OCI-LY1 (cell line): ENCODE measurements around the gene MAD1L1.

Experiments used
- H2AFZ ChIP-seq: fragments of 200-600 bp; sonication (generic), shearing (Covaris generic); 2 replicates; pipeline ENCODE4 v1.6.0; 2014; ENCODE audit warnings: antibody characterized with exemption, mild to moderate bottlenecking, low read length
- H3F3A ChIP-seq: fragments of 200-600 bp; sonication (generic), shearing (Covaris generic); 2 replicates; pipeline ENCODE4 v1.6.0; 2014; ENCODE audit warnings: mild to moderate bottlenecking, antibody characterized with exemption, low read length, moderate library complexity; ENCODE audit not compliant: insufficient read depth
- H3K27ac ChIP-seq: fragments of 200-600 bp; sonication (generic); 2 replicates; pipeline ENCODE4 v1.5.1; 2014; ENCODE audit warnings: low read length, mixed run types, mild to moderate bottlenecking, low read depth; ENCODE audit not compliant: poor library complexity, severe bottlenecking
- H3K27me3 ChIP-seq: fragments of 200-600 bp; sonication (generic); 2 replicates; pipeline ENCODE4 v1.6.0; 2014; ENCODE audit warnings: antibody characterized with exemption, mild to moderate bottlenecking, low read length, moderate library complexity; ENCODE audit not compliant: insufficient read depth
- H3K36me3 ChIP-seq: fragments of 200-600 bp; sonication (generic); 2 replicates; pipeline ENCODE4 v1.6.1; 2014; ENCODE audit warnings: mild to moderate bottlenecking, antibody characterized with exemption, low read length, moderate library complexity, mixed read lengths; ENCODE audit not compliant: insufficient read depth
- H3K4me1 ChIP-seq: fragments of 200-600 bp; sonication (generic); 2 replicates; pipeline ENCODE4 v1.5.1; 2014; ENCODE audit warnings: mild to moderate bottlenecking, low read length, moderate library complexity; ENCODE audit not compliant: insufficient read depth, severe bottlenecking
- H3K4me2 ChIP-seq: fragments of 200-600 bp; sonication (generic), shearing (Covaris generic); 2 replicates; pipeline ENCODE4 v1.6.1; 2014; ENCODE audit warnings: low read length
- H3K4me3 ChIP-seq: fragments of 200-600 bp; sonication (generic); 2 replicates; pipeline ENCODE4 v1.5.1; 2014; ENCODE audit warnings: low read length, low read depth, mild to moderate bottlenecking, mixed read lengths; ENCODE audit not compliant: poor library complexity, severe bottlenecking
- H3K79me2 ChIP-seq: fragments of 200-600 bp; shearing (Covaris generic); 2 replicates; pipeline ENCODE4 v1.6.1; 2016; ENCODE audit warnings: mixed run types, low read length, mixed read lengths; ENCODE audit not compliant: insufficient read depth
- H3K9ac ChIP-seq: fragments of 200-600 bp; sonication (generic), shearing (Covaris generic); 2 replicates; pipeline ENCODE4 v1.6.1; 2014; ENCODE audit warnings: mild to moderate bottlenecking, low read length, mixed read lengths
- H3K9me2 ChIP-seq: fragments of 200-600 bp; sonication (generic), shearing (Covaris generic); 2 replicates; pipeline ENCODE4 v1.6.1; 2014; ENCODE audit warnings: low read depth, mild to moderate bottlenecking, low read length, mixed read lengths
- H3K9me3 ChIP-seq: fragments of 200-600 bp; shearing (Covaris generic); 2 replicates; pipeline ENCODE4 v1.6.1; 2014; ENCODE audit warnings: low read length, mixed read lengths
- H4K20me1 ChIP-seq: fragments of 200-600 bp; sonication (generic), shearing (Covaris generic); 2 replicates; pipeline ENCODE4 v1.6.0; 2016; ENCODE audit warnings: mild to moderate bottlenecking, low read length; ENCODE audit not compliant: insufficient read depth
- CTCF ChIP-seq: fragments of 200-600 bp; sonication (generic), shearing (Covaris generic); IDR thresholded peaks from 2 replicates; pipeline ENCODE4 v1.5.1; 2017; ENCODE audit warnings: mild to moderate bottlenecking, antibody characterized with exemption, low read length, moderate library complexity, mixed read lengths
- EZH2 ChIP-seq: fragments of 200-600 bp; sonication (generic), shearing (Covaris generic); IDR thresholded peaks from 2 replicates; pipeline ENCODE4 v1.8.0; 2017; ENCODE audit warnings: borderline replicate concordance, mixed run types, mild to moderate bottlenecking, antibody characterized with exemption, low read length, moderate library complexity, mixed read lengths

The MAD1L1 gene

DNA sequence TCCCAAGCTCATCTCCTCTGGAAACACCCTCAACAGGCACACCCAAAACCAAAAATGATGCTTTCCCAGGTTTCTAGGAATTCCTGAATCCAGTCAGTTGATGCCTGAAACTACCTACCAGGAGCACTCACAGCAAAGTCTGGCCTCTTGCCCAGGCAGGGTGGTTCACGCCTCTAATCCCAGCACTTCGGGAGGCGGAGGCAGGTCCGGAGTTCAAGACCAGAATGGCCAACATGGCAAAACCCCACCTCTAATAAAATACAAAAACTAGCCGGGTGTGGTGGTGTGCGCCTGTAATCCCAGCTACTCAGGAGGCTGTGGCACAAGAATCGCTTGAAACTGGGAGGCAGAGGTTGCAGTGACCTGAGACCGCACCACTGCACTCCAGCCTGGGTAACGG, 1.9 kb downstream of the MAD1L1 start:
- Histone ChIP-seq H3K36me3 (peaks cover 63% of the 10 kb centered on the region), H3K4me2 (no peak overlapping the region), H3F3A (peaks cover 6% of the 10 kb centered on the region; the same call in 1 of the 2 replicates), H3K4me1 (peaks cover 23% of the 10 kb centered on the region), H3K9ac (no peak overlapping the region), H2AFZ (no peak overlapping the region), H3K9me2 (no peaks in the 10 kb centered on the region), H3K4me3 (no peak overlapping the region), H3K79me2 (peaks cover 18% of the 10 kb centered on the region), H3K9me3 (no peaks in the 10 kb centered on the region), H4K20me1 (no peaks in the 10 kb centered on the region), H3K27me3 (no peaks in the 10 kb centered on the region), H3K27ac (no peak overlapping the region)
- TF ChIP-seq CTCF (no peak), EZH2 (no peak)

DNA sequence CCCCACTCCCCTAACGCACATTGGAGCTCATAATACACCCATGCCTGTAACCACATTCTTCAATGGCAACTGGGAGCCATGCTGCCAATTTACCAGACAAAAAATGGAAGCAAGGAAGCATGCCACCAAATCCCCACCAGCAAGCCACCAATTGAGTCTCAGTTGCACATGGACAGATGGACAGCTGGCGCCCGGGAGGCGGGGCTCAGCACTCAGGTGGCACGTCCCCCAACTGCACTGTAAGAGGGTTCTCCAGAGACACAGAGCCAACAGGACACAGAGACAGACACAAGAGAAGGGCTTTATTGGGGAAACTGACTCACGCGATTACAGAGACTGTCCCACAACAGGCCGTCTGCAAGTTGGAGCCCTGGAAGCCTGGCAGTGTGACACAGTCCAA, 2.5 kb downstream of the MAD1L1 start:
- Histone ChIP-seq H3K27me3 (no peaks in the 10 kb centered on the region), H3K36me3 (peaks cover 64% of the 10 kb centered on the region), H3K9ac (no peak overlapping the region), H4K20me1 (no peaks in the 10 kb centered on the region), H3K9me2 (no peaks in the 10 kb centered on the region), H3K4me3 (no peak overlapping the region), H3K27ac (no peak overlapping the region), H3K9me3 (no peaks in the 10 kb centered on the region), H3K79me2 (peaks cover 18% of the 10 kb centered on the region), H3F3A (peaks cover 3% of the 10 kb centered on the region; the same call in 1 of the 2 replicates), H3K4me2 (no peak overlapping the region), H2AFZ (no peak overlapping the region), H3K4me1 (peaks cover 23% of the 10 kb centered on the region)
- TF ChIP-seq EZH2 (no peak), CTCF (no peak)

DNA sequence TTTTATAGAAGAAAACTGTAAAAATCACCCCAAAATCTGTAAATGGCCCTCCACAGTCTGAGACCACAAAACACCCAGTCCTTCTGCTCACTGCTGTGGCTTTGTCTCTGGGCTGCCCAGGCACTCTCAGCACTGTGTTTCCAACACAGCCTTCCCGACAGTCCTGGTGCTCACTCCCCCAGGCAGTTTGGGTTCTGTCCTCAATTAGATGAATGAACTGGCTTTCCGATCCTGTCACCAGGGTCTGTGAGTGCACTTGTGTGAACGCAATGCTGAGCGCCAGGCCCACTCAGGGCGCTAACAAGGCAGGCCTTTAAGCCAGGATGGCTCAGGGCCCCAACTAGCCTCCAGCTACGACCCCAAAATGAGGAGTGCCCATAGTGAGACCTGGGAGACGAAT, 3.3 kb downstream of the MAD1L1 start:
- Histone ChIP-seq H2AFZ (no peak overlapping the region), H3K36me3 (peaks cover 64% of the 10 kb centered on the region), H3K4me3 (no peak overlapping the region), H3K9ac (no peak overlapping the region), H3K79me2 (peaks cover 18% of the 10 kb centered on the region), H3K4me1 (peaks cover 23% of the 10 kb centered on the region), H3K9me2 (no peaks in the 10 kb centered on the region), H3K27me3 (no peaks in the 10 kb centered on the region), H3K27ac (no peak overlapping the region), H3K9me3 (no peaks in the 10 kb centered on the region), H3K4me2 (no peak overlapping the region), H4K20me1 (no peaks in the 10 kb centered on the region), H3F3A (peaks cover 3% of the 10 kb centered on the region; the same call in 1 of the 2 replicates)
- no peak for TF ChIP-seq CTCF
- no peak for TF ChIP-seq EZH2
